Endothelial cell of umbilical vein (primary cell): ENCODE data around the gene RFNG.

Source experiments
- CTCF ChIP-seq, 2 donors: IDR thresholded peaks; 1 replicate in 1 of 2; 2 replicates in 1 of 2; pipeline ENCODE4 v1.5.1; 2011; ENCODE audit warnings: low read length in 2 of 2, mild to moderate bottlenecking in 2 of 2, moderate library complexity in 2 of 2, control low read depth in 1 of 2, inconsistent platforms in 1 of 2, low read depth in 1 of 2; ENCODE audit not compliant: insufficient read depth in 1 of 2; ENCODE audit errors: extremely low read depth in 1 of 2
- EZH2 ChIP-seq: IDR thresholded peaks from 2 replicates; pipeline ENCODE4 v1.6.1; 2012; ENCODE audit warnings: borderline replicate concordance, low read depth, mild to moderate bottlenecking, moderate library complexity, low read length, inconsistent platforms; ENCODE audit not compliant: severe bottlenecking
- JUN ChIP-seq: IDR thresholded peaks from 2 replicates; pipeline ENCODE4 v1.6.1; 2011; ENCODE audit warnings: borderline replicate concordance, low read depth; ENCODE audit not compliant: insufficient read length, insufficient read depth
- MAX ChIP-seq: IDR thresholded peaks from 2 replicates; pipeline ENCODE4 v1.6.1; 2011; ENCODE audit not compliant: insufficient read depth, insufficient read length
- MYC ChIP-seq: IDR thresholded peaks from one replicate; pipeline ENCODE4 v1.6.1; 2011; ENCODE audit warnings: mild to moderate bottlenecking, low read depth, low read length
- POLR2A ChIP-seq: IDR thresholded peaks from 2 replicates; pipeline ENCODE4 v1.6.1; 2012; ENCODE audit warnings: low read depth, mild to moderate bottlenecking, control low read depth, low read length
- POLR2AphosphoS5 ChIP-seq: IDR thresholded peaks from 2 replicates; pipeline ENCODE4 v1.6.1; 2012; ENCODE audit warnings: low read depth, mild to moderate bottlenecking, control low read depth, low read length, moderate library complexity; ENCODE audit not compliant: insufficient read depth

- TF ChIP-seq JUN: no peak
- TF ChIP-seq CTCF (IDR thresholded peaks at IDR 0.05; ENCODE audit: extremely low read depth in 1 of 2, insufficient read depth in 1 of 2, low read depth in 1 of 2, low read length in 2 of 2): no peak
- no peak for TF ChIP-seq POLR2AphosphoS5
- no peak for TF ChIP-seq EZH2
- no peak for TF ChIP-seq POLR2A
- TF ChIP-seq MYC: no peak
- no peak for TF ChIP-seq MAX
Observed at GRCh38 chr17:82013341-82013740, 38.3 kb downstream of the RFNG start.
